Keratinocyte (primary cell): ENCODE results near the gene ATP13A5. TPM values are rescaled to one million over a fixed set of nuclear protein-coding genes. Genes with fewer than 3 reads are reported as not detected.

Source experiments
- DNase-seq: peaks from one replicate; pipeline ENCODE4 v3.0.0-alpha.2; 2011; ENCODE audit warnings: low read depth, missing footprints, low spot score
- FAIRE-seq: peaks from 2 replicates; lab custom pipeline; 2011; peaks lifted over from hg19 to GRCh38; lab: Jason Lieb, UNC
- H2AFZ ChIP-seq: 2 replicates; pipeline ENCODE4 v1.6.0; 2012; ENCODE audit warnings: low read length, control low read depth, inconsistent platforms; ENCODE audit not compliant: control insufficient read depth
- H3K27ac ChIP-seq: 2 replicates; pipeline ENCODE4 v1.5.1; 2011; ENCODE audit warnings: low read length; ENCODE audit not compliant: control insufficient read depth, insufficient read depth
- H3K27me3 ChIP-seq: 3 replicates; pipeline ENCODE4 v1.6.0; 2011; ENCODE audit warnings: low read length; ENCODE audit not compliant: control insufficient read depth, insufficient read depth; ENCODE audit errors: extremely low read depth
- H3K36me3 ChIP-seq, 2 experiments: 2 replicates in 1 of 2; 3 replicates in 1 of 2; pipeline ENCODE4 v1.5.1; 2011; ENCODE audit warnings: low read length in 2 of 2, mild to moderate bottlenecking in 1 of 2; ENCODE audit not compliant: control insufficient read depth in 2 of 2, insufficient read depth in 2 of 2; ENCODE audit errors: extremely low read depth in 1 of 2
- H3K4me1 ChIP-seq: 3 replicates; pipeline ENCODE4 v1.5.1; 2011; ENCODE audit warnings: low read length; ENCODE audit not compliant: control insufficient read depth, insufficient read depth; ENCODE audit errors: extremely low read depth
- H3K4me2 ChIP-seq: 3 replicates; pipeline ENCODE4 v1.6.0; 2011; ENCODE audit warnings: low read depth, low read length; ENCODE audit not compliant: control insufficient read depth, insufficient read depth; ENCODE audit errors: extremely low read depth
- H3K4me3 ChIP-seq, 3 experiments: fragments of 200-600 bp in 1 of 3; sonication (generic) in 1 of 3; 2 replicates in 2 of 3; 3 replicates in 1 of 3; pipeline ENCODE4 v1.5.1; 2011 to 2016; ENCODE audit warnings: low read length in 3 of 3, mild to moderate bottlenecking in 3 of 3, control low read depth in 2 of 3, inconsistent platforms in 1 of 3, low read depth in 1 of 3, mixed read lengths in 1 of 3, mixed run types in 1 of 3, moderate library complexity in 1 of 3; ENCODE audit not compliant: control insufficient read depth in 2 of 3, insufficient read depth in 2 of 3; ENCODE audit errors: extremely low read depth in 1 of 3
- H3K79me2 ChIP-seq: 2 replicates; pipeline ENCODE4 v1.6.0; 2012; ENCODE audit warnings: low read length; ENCODE audit not compliant: control insufficient read depth, insufficient read depth
- H3K9ac ChIP-seq: 3 replicates; pipeline ENCODE4 v1.6.0; 2011; ENCODE audit warnings: low read length; ENCODE audit not compliant: control insufficient read depth, insufficient read depth; ENCODE audit errors: extremely low read depth
- H3K9me1 ChIP-seq: 3 replicates; pipeline ENCODE4 v1.6.0; 2011; ENCODE audit warnings: low read length; ENCODE audit not compliant: control insufficient read depth, insufficient read depth; ENCODE audit errors: extremely low read depth
- H3K9me3 ChIP-seq: 2 replicates; pipeline ENCODE4 v1.5.1; 2012; ENCODE audit warnings: low read depth, low read length; ENCODE audit not compliant: control insufficient read depth
- H4K20me1 ChIP-seq: 3 replicates; pipeline ENCODE4 v1.6.0; 2011; ENCODE audit warnings: low read length; ENCODE audit not compliant: control insufficient read depth, insufficient read depth; ENCODE audit errors: extremely low read depth
- EZH2 ChIP-seq: IDR thresholded peaks from one replicate; pipeline ENCODE4 v1.6.1; 2012; ENCODE audit warnings: inconsistent platforms, mild to moderate bottlenecking, low read length, moderate library complexity
- dilution Hi-C: fragments of 300-500 bp; cut with MboI; formaldehyde crosslinking; loops from one replicate; pipeline ENCODE4 v1.7.0; 2020; ENCODE audit warnings: low sequenced_read_pairs; ENCODE audit not compliant: extremely low pct_ligation_motif_present
- polyA plus RNA-seq, 5 experiments: library from polyadenylated mRNA; depleted of rRNA in 3 of 5; stranded (reverse) in 3 of 5; stranded (forward) in 1 of 5; unstranded in 1 of 5; fragments of >200 nt; gene quantifications; 1 replicate in 1 of 5; 2 replicates in 3 of 5; 3 replicates in 1 of 5; pipeline versions ENCODE4 v1.2.1 to v1.2.3, GENCODE V29; 2011 to 2012; ENCODE audit warnings: missing spikeins in 2 of 5, low read depth in 1 of 5, low replicate concordance in 1 of 5
- TF ChIP-seq, protein P1 (sequence below), 3 experiments: IDR thresholded peaks in 1 of 3; conservative IDR thresholded peaks in 1 of 3; optimal IDR thresholded peaks in 1 of 3; 2 replicates in 2 of 3; 3 replicates in 1 of 3; pipeline versions ENCODE3 to v1.5.1; 2011; ENCODE audit warnings: low read length in 3 of 3, mild to moderate bottlenecking in 3 of 3, moderate library complexity in 2 of 3, control low read depth in 1 of 3, inconsistent platforms in 1 of 3; ENCODE audit not compliant: insufficient read depth in 2 of 3; ENCODE audit errors: extremely low read depth in 1 of 3

The ATP13A5 gene
- polyA plus RNA-seq, 1 donor (not counting 4 experiments of a cell fraction or from before 2014, with no cell fraction given), result not detected

DNA sequence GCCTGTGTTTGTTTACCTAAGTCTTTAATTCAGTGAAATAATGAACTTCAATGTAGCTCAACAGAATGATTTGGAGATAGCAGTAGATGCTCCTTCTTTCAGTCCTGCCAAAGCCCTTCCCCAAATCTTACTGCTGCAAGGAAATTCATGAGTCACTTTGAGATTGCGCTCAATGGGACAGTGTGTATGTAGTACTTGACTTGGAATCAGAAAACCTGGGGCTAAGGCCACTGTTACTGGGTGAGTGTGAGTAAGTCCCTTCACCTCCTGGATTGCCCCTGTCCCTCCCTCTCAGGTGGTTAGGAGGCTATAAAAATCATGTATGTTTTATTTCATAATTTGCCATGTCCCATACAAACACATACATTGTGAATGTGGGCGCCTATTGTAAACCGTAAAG is 29.9 kb downstream of the ATP13A5 start:
- no peaks in the 10 kb centered on the region for H3K4me1 ChIP-seq
- DNase-seq (no peak), FAIRE-seq (no peak)
- no peak overlapping the region for H3K4me2 ChIP-seq
- H3K9me1 ChIP-seq, result no peaks in the 10 kb centered on the region
- H3K27ac ChIP-seq, result no peak overlapping the region
- H3K36me3 ChIP-seq, result no peaks in the 10 kb centered on the region
- no peak overlapping the region for H2AFZ ChIP-seq
- H3K4me3 ChIP-seq, result no peak overlapping the region
- dilution Hi-C loops, result no loop called here
- TF ChIP-seq, protein P1, sequence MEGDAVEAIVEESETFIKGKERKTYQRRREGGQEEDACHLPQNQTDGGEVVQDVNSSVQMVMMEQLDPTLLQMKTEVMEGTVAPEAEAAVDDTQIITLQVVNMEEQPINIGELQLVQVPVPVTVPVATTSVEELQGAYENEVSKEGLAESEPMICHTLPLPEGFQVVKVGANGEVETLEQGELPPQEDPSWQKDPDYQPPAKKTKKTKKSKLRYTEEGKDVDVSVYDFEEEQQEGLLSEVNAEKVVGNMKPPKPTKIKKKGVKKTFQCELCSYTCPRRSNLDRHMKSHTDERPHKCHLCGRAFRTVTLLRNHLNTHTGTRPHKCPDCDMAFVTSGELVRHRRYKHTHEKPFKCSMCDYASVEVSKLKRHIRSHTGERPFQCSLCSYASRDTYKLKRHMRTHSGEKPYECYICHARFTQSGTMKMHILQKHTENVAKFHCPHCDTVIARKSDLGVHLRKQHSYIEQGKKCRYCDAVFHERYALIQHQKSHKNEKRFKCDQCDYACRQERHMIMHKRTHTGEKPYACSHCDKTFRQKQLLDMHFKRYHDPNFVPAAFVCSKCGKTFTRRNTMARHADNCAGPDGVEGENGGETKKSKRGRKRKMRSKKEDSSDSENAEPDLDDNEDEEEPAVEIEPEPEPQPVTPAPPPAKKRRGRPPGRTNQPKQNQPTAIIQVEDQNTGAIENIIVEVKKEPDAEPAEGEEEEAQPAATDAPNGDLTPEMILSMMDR (optimal IDR thresholded peaks at IDR 0.05 in 1 of 3, IDR thresholded peaks at IDR 0.05 in 1 of 3, conservative IDR thresholded peaks at IDR 0.05 in 1 of 3; ENCODE audit: extremely low read depth in 1 of 3, insufficient read depth in 2 of 3, low read length in 3 of 3), result no peak
- TF ChIP-seq EZH2, result no peak
- H3K27me3 ChIP-seq, result no peaks in the 10 kb centered on the region
- H3K79me2 ChIP-seq, result no peaks in the 10 kb centered on the region
- H3K9me3 ChIP-seq, result no peaks in the 10 kb centered on the region
- H4K20me1 ChIP-seq, result no peaks in the 10 kb centered on the region
- no peak overlapping the region for H3K9ac ChIP-seq

DNA sequence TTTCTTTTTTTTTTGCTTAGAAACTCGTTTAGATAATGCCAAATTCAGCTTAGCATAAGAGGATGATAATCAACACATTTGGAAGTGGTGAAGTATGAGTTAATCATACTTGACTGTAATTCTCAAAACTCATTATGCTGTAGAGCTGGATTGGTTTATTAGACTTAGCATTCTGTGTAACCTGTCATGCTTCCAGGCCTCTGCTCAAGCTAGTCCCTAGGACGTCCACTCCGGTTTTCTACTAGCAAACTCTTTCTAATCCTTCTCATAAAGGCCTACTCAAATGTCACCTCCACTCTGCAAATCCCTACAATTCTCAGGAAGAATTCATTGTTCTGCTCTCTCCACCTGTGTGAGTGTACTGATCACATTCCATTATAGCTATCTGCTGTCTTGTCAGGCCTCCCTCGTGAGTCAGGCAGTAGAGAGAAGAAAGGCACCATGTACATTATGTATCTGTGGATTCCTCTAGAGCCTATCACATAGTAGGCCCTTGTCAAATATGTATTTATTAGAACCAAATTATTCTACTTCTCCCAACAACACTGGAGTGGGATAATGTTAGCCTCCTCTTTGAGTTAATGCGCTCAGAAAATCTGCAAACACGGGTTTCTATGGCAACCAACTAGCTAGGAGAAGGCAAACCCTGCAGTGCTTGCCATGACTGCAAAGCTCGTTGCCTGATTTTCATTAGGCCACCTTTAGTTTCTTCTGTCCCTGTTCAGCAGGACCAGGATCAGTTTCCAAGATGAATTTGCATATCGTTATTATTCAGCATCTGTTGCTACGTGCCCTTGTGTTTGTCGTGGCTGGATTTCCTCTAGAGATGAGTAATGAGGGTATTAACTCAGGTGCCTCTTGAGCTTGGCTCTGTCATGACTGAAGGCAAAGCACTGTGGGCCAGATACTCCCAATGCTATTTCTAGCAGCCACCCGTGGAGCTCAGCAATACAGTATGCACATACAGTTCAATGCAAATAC is 30.7 kb downstream of the ATP13A5 start:
- no peak for FAIRE-seq

More for the DNA sequence above, 30.7 kb downstream of the ATP13A5 start:
- dilution Hi-C loops, result no loop called here
- H3K27ac ChIP-seq, result no peak overlapping the region
- H3K4me2 ChIP-seq, result no peak overlapping the region
- no peaks in the 10 kb centered on the region for H3K4me1 ChIP-seq
- no peaks in the 10 kb centered on the region for H3K36me3 ChIP-seq
- no peak overlapping the region for H2AFZ ChIP-seq
- no peak overlapping the region for H3K4me3 ChIP-seq
- no peak overlapping the region for H3K9ac ChIP-seq
- no peak for TF ChIP-seq EZH2
- TF ChIP-seq, protein P1 (optimal IDR thresholded peaks at IDR 0.05 in 1 of 3, IDR thresholded peaks at IDR 0.05 in 1 of 3, conservative IDR thresholded peaks at IDR 0.05 in 1 of 3; ENCODE audit: extremely low read depth in 1 of 3, insufficient read depth in 2 of 3, low read length in 3 of 3), result no peak
- no peak for DNase-seq
- no peaks in the 10 kb centered on the region for H3K9me3 ChIP-seq
- H4K20me1 ChIP-seq, result no peaks in the 10 kb centered on the region
- no peaks in the 10 kb centered on the region for H3K27me3 ChIP-seq
- H3K79me2 ChIP-seq, result no peaks in the 10 kb centered on the region
- H3K9me1 ChIP-seq, result no peaks in the 10 kb centered on the region
